Measurements from ENCODE around the gene BTBD8. TPM values are rescaled to one million over a fixed set of nuclear protein-coding genes. Genes with fewer than 3 reads are reported as not detected.

Gene BTBD8
- total RNA-seq, 4 donors from 2014 or later = 1.5 to 7.2 (median 3.1) TPM

DNA sequence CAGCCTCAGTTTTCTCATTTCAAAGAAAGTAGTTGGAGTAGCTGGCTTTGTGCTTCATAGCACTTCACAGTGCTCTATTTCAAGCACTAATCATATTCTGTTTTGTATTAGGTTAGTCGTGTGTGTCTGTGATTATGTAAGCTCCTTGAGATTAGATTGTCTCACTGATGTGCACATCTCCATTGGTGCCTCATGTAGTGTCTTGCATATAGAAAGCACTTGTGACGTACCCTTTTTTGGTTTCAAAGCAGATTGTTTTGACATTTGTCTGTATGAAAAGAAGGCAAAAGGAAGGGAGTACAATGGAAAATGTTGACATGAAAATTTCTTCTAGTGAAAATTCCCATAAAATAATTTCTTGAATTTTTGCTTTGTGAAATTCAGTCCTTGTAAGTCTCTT is 13.9 kb downstream of the BTBD8 start:
- no peaks in the 10 kb centered on the region for H3K27me3 ChIP-seq
- no peak overlapping the region for H3K27ac ChIP-seq
- H3K36me3 ChIP-seq = peaks cover 6% of the 10 kb centered on the region
- H3K9me3 ChIP-seq = no peaks in the 10 kb centered on the region
- H3K4me1 ChIP-seq = no peaks in the 10 kb centered on the region
- no peak for DNase-seq (ENCODE audit: low spot score in 2 of 2)
- TF ChIP-seq, protein P1, sequence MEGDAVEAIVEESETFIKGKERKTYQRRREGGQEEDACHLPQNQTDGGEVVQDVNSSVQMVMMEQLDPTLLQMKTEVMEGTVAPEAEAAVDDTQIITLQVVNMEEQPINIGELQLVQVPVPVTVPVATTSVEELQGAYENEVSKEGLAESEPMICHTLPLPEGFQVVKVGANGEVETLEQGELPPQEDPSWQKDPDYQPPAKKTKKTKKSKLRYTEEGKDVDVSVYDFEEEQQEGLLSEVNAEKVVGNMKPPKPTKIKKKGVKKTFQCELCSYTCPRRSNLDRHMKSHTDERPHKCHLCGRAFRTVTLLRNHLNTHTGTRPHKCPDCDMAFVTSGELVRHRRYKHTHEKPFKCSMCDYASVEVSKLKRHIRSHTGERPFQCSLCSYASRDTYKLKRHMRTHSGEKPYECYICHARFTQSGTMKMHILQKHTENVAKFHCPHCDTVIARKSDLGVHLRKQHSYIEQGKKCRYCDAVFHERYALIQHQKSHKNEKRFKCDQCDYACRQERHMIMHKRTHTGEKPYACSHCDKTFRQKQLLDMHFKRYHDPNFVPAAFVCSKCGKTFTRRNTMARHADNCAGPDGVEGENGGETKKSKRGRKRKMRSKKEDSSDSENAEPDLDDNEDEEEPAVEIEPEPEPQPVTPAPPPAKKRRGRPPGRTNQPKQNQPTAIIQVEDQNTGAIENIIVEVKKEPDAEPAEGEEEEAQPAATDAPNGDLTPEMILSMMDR (IDR thresholded peaks at IDR 0.05) = no peak
- no peak for TF ChIP-seq POLR2AphosphoS5 (IDR thresholded peaks at IDR 0.05)
- no peak for TF ChIP-seq POLR2A (IDR thresholded peaks at IDR 0.05)
- TF ChIP-seq EP300 (IDR thresholded peaks at IDR 0.05) = no peak
- H3K4me3 ChIP-seq = no peak overlapping the region
- 68% methylated on average over 2 of the region's 2 CpGs for WGBS

DNA sequence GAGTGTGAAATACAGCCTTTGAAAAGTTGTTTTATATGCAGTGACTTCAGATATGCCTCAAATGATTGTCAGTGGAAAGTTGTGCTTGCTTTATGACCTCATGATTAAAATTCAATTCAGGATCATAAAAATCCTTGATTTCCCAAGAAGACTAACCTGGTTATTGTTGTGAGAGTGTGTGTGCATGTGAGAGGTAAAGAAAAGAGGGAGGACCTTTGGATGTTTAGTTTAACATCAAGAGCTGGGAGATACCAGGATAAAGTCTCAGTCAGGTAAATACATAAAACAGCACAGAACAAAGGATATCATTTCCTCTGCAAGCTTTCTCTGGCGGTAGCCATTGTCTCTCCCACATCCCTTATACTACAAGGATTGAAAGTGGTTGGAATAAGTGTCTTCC is 14.4 kb downstream of the BTBD8 start:
- Histone ChIP-seq H3K4me3 (no peak overlapping the region), H3K27ac (no peak overlapping the region), H3K27me3 (no peaks in the 10 kb centered on the region), H3K4me1 (no peaks in the 10 kb centered on the region), H3K9me3 (no peaks in the 10 kb centered on the region), H3K36me3 (peaks cover 6% of the 10 kb centered on the region)
- 95% methylated on average over 1 of the region's 1 CpG for WGBS
- DNase-seq (ENCODE audit: low spot score in 2 of 2) = no peak
- TF ChIP-seq POLR2A (IDR thresholded peaks at IDR 0.05) (no peak), POLR2AphosphoS5 (IDR thresholded peaks at IDR 0.05) (no peak), EP300 (IDR thresholded peaks at IDR 0.05) (no peak)
- TF ChIP-seq, protein P1 (IDR thresholded peaks at IDR 0.05) = no peak

DNA sequence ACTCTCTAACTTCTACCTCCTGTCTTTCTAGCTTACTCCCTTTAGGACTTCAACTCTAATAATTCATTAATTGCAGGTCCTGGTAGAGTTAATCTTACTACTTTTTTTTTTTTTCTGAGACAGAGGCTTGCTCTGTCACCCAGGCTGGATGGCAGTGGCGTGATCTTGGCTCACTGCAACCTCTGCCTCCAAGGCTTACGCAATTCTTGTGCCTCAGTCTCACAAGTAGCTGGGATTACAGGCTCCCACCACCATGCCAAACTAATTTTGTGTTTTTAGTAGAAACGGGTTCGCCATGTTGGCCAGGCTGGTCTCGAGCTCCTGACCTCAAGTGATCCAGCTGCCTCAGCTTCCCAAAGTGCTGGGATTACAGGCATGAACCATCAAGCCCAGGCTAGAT is 15.7 kb downstream of the BTBD8 start:
- TF ChIP-seq POLR2AphosphoS5 (IDR thresholded peaks at IDR 0.05) (no peak), EP300 (IDR thresholded peaks at IDR 0.05) (no peak), POLR2A (IDR thresholded peaks at IDR 0.05) (no peak)
- TF ChIP-seq, protein P1 (IDR thresholded peaks at IDR 0.05) = no peak
- no peaks in the 10 kb centered on the region for H3K27me3 ChIP-seq
- no peaks in the 10 kb centered on the region for H3K4me1 ChIP-seq
- no peak for DNase-seq (ENCODE audit: low spot score in 2 of 2)
- H3K27ac ChIP-seq = no peak overlapping the region
- no peaks in the 10 kb centered on the region for H3K9me3 ChIP-seq
- H3K36me3 ChIP-seq = peaks cover 6% of the 10 kb centered on the region
- no peak overlapping the region for H3K4me3 ChIP-seq
- WGBS = 76% methylated on average over 5 of the region's 5 CpGs

DNA sequence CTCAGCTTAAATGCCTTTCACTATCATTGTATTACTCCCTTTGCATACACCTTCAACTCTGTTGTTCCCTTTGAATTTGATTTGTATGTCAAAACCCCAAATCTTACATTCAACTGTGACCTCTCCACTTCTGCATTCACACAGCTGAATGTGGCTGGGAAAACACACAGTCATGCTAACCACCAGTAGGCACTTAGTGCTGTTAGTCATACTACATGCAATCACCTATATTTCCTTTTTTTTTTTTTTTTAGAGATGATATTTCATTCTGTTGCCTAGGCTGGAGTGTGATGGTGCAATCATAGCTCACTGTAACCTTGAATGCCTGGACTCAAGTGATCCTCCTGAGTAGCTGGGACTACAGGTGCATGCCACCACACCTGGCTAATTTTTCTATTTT is 16.2 kb downstream of the BTBD8 start:
- Histone ChIP-seq H3K27ac (no peak overlapping the region), H3K4me1 (no peaks in the 10 kb centered on the region), H3K27me3 (no peaks in the 10 kb centered on the region), H3K36me3 (peaks cover 6% of the 10 kb centered on the region), H3K9me3 (no peaks in the 10 kb centered on the region), H3K4me3 (no peak overlapping the region)
- no peak for DNase-seq (ENCODE audit: low spot score in 2 of 2)
- no peak for TF ChIP-seq EP300 (IDR thresholded peaks at IDR 0.05)
- TF ChIP-seq POLR2AphosphoS5 (IDR thresholded peaks at IDR 0.05) = no peak
- TF ChIP-seq, protein P1 (IDR thresholded peaks at IDR 0.05) = no peak
- TF ChIP-seq POLR2A (IDR thresholded peaks at IDR 0.05) = no peak

DNA sequence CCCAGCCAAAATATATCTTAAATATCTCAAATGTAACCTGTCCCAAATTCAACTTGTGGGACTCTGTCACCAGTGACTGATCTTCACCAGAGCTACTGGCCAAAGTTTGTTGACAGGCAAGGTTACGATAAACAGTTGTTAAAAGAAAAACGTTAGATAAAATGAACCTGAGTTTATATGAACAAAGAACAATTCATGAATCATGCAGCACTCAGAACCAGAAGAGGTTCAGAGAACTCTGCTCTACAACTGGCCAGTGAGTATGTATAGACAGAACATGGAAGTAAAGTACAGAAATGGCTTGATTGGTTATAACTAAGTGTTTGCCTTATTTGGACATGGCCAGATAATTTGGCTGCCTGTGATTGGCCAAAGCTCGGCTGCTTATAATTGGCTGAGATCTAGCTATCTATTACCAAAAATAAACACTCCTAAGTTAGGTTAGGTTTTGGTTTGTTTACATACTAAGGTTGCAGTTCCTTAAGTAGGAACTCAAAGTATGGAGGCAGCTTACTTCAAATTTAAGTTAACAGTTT is 25.5 kb downstream of the BTBD8 start:
- H3K9me3 ChIP-seq = no peaks in the 10 kb centered on the region
- H3K36me3 ChIP-seq = peaks cover 12% of the 10 kb centered on the region
- H3K27ac ChIP-seq = no peak overlapping the region
- H3K27me3 ChIP-seq = no peaks in the 10 kb centered on the region
- DNase-seq (ENCODE audit: low spot score in 2 of 2) = no peak
- no peak overlapping the region for H3K4me3 ChIP-seq
- no peaks in the 10 kb centered on the region for H3K4me1 ChIP-seq
- WGBS = 90% methylated on average over 3 of the region's 3 CpGs
- no peak for TF ChIP-seq EP300 (IDR thresholded peaks at IDR 0.05)
- no peak for TF ChIP-seq POLR2AphosphoS5 (IDR thresholded peaks at IDR 0.05)
- no peak for TF ChIP-seq POLR2A (IDR thresholded peaks at IDR 0.05)
- TF ChIP-seq, protein P1 (IDR thresholded peaks at IDR 0.05) = no peak

Data from suprapubic skin (tissue), 4 donors.